ENCODE results near the gene POU3F3.

The POU3F3 gene

GRCh38 chr2:104901037-104901881, 47.3 kb downstream of the POU3F3 start:
- H3K4me3 ChIP-seq (ENCODE audit: low read depth, low read length), result no peak overlapping the region
- no peak for DNase-seq (ENCODE audit: low read depth)
- TF ChIP-seq CTCF (IDR thresholded peaks at IDR 0.05; ENCODE audit: insufficient read depth, low read depth, low read length, missing control alignments), result no peak

- no peak overlapping the region for H3K4me3 ChIP-seq (ENCODE audit: low read depth, low read length)
- no peak for DNase-seq (ENCODE audit: low read depth)
- no peak for TF ChIP-seq CTCF (IDR thresholded peaks at IDR 0.05; ENCODE audit: insufficient read depth, low read depth, low read length, missing control alignments)
Observed at GRCh38 chr2:104902317-104902716, 48.4 kb downstream of the POU3F3 start.
